HS-27A (cell line): ENCODE data around the gene RABGAP1L.
"Not testable (repeated sequence)": the region's sequence is repeated elsewhere in the genome, so short reads cannot be mapped to it uniquely, and the experiment has no call there.

ENCODE experiments used
- DNase-seq: peaks from one replicate; pipeline ENCODE4 v3.0.0-alpha.2; 2012; ENCODE audit warnings: low read depth, missing footprints

The RABGAP1L gene

GRCh38 chr1:174366946-174367345, 207.6 kb downstream of the RABGAP1L start:
- DNase-seq, result no peak

GRCh38 chr1:174367892-174368291, 208.6 kb downstream of the RABGAP1L start:
- DNase-seq, result no peak

DNA sequence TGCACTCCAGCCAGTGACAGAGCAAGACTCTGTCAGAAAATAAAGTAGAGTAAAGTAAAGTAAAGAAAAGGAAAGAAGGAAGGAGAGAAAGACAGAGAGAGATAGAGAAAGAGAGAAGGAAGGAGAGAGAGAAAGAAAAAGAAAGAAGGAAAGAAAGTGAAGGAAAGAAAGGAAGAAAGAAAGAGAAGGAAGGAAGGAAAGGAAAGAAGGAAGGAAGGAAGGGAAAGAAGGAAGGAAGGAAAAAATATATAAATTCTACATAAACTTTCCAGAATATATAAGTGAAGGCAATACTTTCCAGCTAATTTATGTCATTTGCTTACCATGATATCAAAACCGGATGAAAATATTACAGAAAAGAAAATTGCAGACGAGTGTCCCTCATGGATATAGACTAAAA, 216.7 kb downstream of the RABGAP1L start:
- no peak for DNase-seq

DNA sequence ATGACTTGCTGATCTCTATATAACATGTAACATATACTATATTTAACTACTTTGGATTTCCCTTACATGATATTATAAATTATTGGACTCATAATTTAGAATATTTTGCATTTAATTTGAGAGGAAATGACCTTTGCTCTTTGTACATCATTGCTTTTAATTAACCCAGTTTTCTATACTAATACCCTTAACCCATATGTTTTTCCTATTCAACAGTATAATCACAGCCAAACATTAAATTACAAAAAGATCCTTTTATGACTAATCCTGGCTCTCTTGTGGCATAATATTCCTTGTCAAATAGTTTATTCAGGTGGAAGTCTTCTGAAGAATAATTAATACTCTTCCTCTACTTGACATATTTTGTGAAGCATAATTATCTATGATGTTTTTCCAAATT, 232.4 kb downstream of the RABGAP1L start:
- DNase-seq, result no peak

GRCh38 chr1:174393885-174394284, 234.6 kb downstream of the RABGAP1L start:
- no peak for DNase-seq

DNA sequence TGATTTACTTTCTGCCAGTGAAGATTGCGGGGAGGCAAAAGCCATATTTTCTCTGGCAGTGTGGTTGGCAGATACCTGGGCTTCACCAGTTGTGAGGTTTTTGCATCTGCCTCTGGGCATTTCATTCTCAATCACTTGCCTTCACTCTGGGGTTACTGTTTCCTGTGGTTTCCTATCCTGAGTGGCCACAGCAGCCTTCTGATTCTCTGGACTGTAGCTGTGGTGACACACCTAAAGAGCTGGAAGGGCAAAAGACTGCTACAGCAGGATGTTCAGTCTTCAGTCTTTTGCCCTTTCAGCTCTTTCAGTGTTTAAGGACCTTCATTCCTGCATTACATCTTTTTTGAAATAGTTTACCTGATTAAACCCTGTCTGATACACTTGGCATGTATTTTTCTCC, 237.9 kb downstream of the RABGAP1L start:
- no peak for DNase-seq

- no peak for DNase-seq
These were observed 238.9 kb downstream of the RABGAP1L start for GRCh38 chr1:174398246-174398645.

DNA sequence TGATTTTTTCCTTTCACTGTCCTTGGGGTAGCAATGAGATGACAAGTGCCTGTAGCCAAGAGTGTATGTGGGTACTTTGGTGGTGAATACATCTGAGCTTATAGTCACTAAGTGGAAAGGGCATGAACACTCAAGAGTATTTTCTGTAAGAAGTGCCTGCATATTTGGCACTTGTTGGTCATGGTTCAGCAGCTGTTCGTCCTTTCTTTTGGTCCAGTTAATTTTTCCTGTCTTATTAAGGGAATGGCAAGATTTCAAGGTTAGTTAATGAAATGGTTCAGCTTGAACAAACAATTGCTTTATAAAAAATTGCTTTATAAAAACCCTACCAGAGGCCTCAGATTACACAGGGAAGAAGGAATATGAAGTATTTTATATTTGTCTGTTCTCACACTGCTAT, 239.9 kb downstream of the RABGAP1L start:
- DNase-seq, result no peak

GRCh38 chr1:174401075-174401474, 241.8 kb downstream of the RABGAP1L start:
- no peak for DNase-seq

- no peak for DNase-seq
These were observed 245.9 kb downstream of the RABGAP1L start for GRCh38 chr1:174405219-174405618.

GRCh38 chr1:174406421-174406820, 247.1 kb downstream of the RABGAP1L start:
- no peak for DNase-seq

DNA sequence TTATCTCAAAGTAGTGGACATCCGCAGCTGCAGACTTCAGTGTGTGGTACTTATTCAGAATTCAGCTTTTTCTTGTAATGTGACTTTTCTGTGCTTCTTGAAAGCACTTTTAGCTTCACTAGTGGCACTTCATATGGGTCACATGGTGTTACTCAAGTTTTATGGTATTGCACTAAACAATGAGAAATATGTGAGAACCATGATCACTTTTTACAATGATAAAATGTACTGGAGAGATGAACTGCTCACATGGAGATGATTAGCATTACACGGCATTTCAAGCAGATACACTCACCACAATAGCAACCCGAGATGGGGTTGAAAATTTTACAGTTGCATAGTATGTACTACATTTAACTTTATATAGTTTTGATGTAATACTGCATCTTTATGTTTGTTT, 248.3 kb downstream of the RABGAP1L start:
- DNase-seq, result no peak

GRCh38 chr1:174408146-174408545, 248.8 kb downstream of the RABGAP1L start:
- no peak for DNase-seq

DNA sequence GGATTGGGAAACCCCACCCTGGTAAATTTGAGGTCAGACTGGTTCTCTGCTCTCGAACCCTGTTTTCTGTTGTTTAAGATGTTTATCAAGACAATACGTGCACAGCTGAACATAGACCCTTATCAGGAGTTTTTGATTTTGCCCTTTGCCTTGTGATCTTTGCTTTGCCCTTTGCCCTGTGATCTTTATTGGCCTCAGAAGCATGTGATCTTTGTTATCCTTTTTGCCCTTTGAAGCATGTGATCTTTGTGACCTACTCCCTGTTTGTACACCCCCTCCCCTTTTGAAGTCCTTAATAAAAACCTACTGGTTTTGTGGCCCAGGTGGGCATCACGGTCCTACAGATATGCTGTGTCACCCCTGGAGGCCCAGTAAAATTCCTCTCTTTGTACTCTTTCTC, 250.5 kb downstream of the RABGAP1L start:
- not testable (repeated sequence) for DNase-seq

DNA sequence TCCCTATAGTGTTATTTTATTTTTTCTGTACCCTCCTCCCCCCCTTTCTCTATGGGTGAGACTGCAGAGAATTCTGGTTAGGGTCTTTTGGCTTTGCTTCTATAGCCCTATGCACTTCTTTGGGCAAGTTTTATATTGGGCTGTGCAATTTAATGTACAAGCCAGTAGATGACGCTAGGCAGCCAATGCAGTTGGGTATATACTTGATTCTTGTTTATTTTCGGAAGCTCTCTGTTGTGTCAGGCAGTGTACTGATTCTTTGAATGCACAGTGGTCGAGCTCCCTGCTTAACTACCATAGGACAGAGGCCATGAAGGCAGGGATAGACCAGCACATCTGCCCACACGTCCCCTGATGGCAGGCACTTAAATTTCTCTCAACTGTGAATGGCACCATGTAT, 254.3 kb downstream of the RABGAP1L start:
- DNase-seq, result no peak

DNA sequence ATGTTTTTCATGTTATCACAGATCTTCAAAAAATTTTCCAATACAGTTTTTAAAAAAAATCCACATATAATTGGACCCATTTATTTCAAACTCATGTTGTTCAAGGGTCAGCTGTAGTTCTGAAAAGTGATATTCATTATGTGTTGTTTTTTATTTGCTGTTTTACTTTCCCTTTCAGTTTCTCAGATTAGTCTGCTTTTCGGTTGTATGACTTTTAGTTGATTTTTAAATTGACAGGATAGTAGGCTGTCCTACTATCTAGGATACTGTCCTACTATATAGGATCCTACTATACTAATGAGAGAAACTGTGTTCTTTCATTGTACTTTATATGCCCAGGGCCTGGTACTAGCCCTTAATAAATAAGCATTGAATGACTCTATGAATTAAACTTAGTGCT, 254.9 kb downstream of the RABGAP1L start:
- no peak for DNase-seq

- no peak for DNase-seq
These were observed 256.2 kb downstream of the RABGAP1L start for GRCh38 chr1:174415506-174415905.

- DNase-seq, result no peak
These were observed 258.6 kb downstream of the RABGAP1L start for GRCh38 chr1:174417921-174418320.

- DNase-seq, result no peak
These were observed 265.8 kb downstream of the RABGAP1L start for GRCh38 chr1:174425121-174425520.

DNA sequence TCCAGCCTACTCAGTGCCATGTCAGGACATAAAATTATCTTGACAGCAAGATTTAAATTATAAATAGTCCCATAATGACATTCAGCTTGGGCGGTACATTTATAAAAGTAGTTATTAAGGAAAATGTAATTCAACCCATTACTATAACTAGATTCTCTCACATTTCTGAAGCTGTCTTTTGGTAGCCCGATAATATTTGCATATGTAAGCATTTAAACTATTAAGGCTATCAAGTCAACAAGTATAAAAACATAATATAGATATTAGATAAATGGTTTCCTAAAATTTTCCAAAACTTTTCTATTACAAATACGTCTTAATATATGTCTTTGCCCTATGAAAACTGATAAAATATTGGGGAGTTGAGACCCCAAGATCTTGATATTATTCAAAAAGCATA, 266.8 kb downstream of the RABGAP1L start:
- DNase-seq, result no peak

- no peak for DNase-seq
These were observed 268.7 kb downstream of the RABGAP1L start for GRCh38 chr1:174428033-174428432.

- no peak for DNase-seq
These were observed 269.4 kb downstream of the RABGAP1L start for GRCh38 chr1:174428739-174429138.

DNA sequence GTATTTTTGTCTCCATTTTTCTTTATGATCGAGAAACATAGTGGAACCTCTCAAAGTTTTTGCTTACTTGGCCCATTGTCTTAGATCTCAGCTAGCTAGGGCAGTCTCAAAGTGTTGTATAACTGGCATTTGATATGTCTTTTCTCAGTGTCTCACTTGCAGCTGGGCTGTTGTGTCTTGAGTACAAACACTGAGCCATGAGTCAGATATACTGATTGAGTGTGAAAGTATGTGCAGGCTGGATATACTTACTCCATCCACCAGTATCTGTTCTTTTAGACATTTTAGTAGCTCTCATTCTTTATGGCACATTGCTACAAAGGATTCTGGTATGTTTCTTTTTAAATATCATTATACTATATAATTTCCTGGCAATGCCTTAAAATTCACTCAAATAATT, 274.1 kb downstream of the RABGAP1L start:
- no peak for DNase-seq

- DNase-seq, result no peak
These were observed 286.0 kb downstream of the RABGAP1L start for GRCh38 chr1:174445351-174445750.

DNA sequence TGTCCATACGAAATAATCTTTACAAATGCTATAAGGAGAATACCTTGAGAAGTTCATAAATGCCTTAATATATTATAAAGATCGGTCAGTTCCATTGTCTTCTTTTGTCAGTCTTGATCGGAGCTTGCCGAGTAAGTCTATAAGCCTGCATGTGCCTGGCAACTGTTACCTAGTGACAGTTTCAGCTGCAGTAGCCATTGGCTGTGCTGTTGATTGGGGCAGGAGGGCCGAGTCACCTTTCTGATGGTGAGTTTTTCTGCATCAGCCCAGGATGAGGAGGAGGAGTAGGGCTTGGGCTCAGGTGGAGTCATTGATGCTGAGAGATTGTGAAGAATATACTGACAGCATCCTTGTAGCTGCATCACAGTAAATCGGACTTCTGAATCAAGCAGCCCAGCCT, 286.5 kb downstream of the RABGAP1L start:
- DNase-seq, result no peak
